GM18519 (cell line): Measurements from ENCODE around the gene IFITM1.
"Not testable (repeated sequence)": the region's sequence is repeated elsewhere in the genome, so short reads cannot be mapped to it uniquely, and the experiment has no call there.

Source experiments
- ATAC-seq: cut with Tn5 transposase; IDR thresholded peaks from one replicate; pipeline ENCODE4 v1.9.1; 2021; ENCODE audit warnings: mild to moderate bottlenecking, moderate library complexity; ENCODE audit not compliant: unreplicated experiment, low FRiP score

Gene IFITM1

GRCh38 chr11:282171-282570 lies 31.7 kb upstream of the IFITM1 start:
- ATAC-seq, result no peak

GRCh38 chr11:282630-283360 lies 31.0 kb upstream of the IFITM1 start:
- no peak for ATAC-seq

DNA sequence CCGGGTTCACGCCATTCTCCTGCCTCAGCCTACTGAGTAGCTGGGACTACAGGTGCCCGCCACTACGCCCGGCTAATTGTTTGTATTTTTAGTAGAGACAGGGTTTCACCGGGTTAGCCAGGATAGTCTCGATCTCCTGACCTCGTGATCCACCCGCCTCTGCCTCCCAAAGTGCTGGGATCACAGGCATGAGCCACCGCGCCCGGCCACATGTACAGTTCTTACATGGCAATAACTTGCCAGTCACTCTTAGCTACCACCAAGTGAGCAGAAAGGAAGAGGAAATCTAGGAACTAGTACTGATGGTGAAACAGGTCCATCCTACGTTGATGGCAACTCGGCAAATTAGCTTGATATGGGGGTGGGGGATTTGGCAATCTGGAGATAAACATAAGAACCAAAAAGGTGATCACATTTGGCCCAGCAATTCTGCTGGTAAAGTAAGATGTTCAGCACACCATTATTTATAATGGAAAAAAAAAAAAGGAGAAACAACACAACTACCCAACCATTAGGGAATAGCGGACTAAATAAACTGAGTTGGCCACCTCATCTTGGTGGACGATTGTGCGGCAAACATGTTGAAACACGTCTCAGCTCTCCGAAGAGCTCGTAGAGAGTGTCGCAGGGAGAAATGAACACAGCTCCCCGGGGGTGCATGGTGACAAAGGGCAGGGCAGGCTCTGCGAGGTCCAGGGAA lies 30.3 kb upstream of the IFITM1 start:
- no peak for ATAC-seq

- ATAC-seq, result no peak
These were observed 29.5 kb upstream of the IFITM1 start for GRCh38 chr11:284105-285020.

- ATAC-seq, result no peak
These were observed 28.6 kb upstream of the IFITM1 start for GRCh38 chr11:285021-285893.

GRCh38 chr11:285894-286220 lies 28.0 kb upstream of the IFITM1 start:
- no peak for ATAC-seq

DNA sequence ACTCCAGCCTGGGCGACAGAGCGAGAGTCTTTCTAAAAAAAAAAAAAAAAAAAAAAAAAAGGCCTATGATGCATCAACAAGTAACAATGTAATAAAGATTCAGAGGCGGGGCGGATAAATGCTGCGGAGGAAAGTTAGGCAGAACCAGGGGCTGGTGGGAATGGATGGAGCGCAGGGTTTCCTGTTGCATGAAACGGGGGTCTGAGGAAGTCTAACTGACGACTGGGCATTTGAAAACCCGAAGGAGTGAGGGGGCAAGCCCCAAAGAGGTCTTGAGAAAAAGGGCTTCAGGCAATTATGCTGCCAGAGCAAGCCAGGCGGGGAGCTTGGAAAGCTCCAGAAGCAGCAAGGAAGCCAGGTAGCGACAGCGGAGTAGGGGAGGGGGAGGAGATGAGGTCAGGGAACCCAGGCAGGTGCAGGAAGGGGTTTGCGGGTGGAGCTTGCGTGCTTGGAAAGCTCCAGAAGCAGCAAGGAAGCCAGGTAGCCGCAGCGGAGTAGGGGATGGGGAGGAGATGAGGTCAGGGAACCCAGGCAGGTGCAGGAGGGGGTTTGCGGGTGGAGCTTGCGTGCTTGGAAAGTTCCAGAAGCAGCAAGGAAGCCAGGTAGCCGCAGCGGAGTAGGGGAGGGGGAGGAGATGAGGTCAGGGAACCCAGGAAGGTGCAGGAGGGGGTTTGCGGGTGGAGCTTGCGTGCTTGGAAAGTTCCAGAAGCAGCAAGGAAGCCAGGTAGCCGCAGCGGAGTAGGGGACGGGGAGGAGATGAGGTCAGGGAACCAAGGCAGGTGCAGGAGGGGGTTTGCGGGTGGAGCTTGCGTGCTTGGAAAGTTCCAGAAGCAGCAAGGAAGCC lies 26.6 kb upstream of the IFITM1 start:
- not testable (repeated sequence) for ATAC-seq

- no peak for ATAC-seq
These were observed 25.9 kb upstream of the IFITM1 start for GRCh38 chr11:287821-288477.

DNA sequence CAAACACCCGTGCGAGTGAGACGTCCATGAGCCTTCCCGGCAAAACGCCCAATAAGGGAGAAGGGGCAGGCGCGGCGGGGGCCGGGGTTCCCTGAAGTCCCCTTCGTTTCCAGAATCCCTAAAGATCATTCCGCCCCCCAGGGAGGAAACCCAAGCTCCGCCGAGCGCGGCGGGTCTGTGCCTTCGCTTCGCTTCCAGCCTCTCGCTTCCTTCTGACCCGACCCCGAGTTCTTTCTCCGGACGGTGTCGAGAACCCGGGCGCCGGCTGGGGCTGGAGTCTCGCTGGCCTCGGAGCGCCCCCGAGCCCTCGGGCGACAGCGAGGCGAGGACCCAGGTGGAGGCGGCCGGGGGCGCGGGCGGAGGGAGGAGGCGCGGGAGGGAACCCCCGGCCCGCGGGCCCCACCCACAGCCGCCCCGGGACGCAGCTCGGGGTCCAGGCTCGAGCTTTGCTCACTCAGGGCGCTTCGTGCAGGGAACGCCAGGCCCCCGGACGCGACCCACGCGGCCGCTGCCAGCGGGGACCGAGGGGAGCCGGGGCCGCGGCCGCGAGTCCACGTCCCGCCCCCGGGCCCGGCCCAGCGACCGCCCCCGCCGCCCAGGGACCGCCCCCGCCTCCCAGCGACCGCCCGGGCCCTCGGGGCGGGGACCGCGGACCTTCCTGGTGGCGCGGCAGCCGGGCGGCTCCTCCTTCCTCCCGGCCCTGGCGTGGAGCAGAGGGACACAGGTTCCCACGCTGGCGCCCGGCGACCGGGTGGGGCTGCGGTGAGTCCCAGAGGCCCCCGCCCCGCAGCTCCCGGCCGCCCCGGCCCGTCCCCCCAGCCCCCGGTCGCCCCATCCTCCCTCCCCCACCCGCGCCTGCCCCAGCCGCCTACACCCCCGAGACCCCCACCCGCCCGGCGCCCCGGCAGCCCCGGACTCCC lies 25.1 kb upstream of the IFITM1 start, which contains the start of gene PGGHG:
Gene PGGHG (plus strand): TSS at position 649 of the 920 bp plus-strand sequence. CDS start 691 bp downstream, outside the sequence.
- no peak for ATAC-seq

- ATAC-seq, result no peak
These were observed 24.5 kb upstream of the IFITM1 start for GRCh38 chr11:289398-289711.

GRCh38 chr11:289712-290620 lies 23.9 kb upstream of the IFITM1 start:
- no peak for ATAC-seq

DNA sequence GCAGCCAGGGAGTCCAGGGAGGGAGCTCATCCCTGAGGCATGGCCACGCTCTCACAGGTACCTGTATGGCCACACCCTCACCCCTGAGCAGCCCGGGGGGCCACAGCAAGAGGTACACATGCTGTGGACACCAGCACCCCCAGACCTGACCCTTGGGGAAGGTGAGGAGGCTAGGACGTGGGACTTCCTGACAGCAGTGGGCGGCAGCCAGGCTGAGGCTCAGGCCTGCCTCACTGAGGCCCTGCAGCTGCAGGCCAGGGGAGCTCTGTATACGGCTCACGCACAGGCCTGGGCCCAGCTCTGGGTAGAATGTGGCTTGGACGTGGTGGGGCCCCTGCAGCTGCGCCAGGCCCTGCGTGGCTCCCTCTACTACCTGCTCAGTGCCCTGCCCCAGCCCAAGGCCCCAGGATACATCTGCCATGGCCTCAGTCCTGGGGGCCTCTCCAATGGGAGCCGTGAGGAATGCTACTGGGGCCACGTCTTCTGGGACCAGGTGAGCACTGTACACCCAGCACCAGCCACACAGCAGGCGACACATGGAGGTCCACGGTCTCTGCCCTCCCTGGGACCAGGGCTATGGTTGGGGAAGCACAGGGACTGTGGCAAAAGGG lies 23.1 kb upstream of the IFITM1 start:
- no peak for ATAC-seq

DNA sequence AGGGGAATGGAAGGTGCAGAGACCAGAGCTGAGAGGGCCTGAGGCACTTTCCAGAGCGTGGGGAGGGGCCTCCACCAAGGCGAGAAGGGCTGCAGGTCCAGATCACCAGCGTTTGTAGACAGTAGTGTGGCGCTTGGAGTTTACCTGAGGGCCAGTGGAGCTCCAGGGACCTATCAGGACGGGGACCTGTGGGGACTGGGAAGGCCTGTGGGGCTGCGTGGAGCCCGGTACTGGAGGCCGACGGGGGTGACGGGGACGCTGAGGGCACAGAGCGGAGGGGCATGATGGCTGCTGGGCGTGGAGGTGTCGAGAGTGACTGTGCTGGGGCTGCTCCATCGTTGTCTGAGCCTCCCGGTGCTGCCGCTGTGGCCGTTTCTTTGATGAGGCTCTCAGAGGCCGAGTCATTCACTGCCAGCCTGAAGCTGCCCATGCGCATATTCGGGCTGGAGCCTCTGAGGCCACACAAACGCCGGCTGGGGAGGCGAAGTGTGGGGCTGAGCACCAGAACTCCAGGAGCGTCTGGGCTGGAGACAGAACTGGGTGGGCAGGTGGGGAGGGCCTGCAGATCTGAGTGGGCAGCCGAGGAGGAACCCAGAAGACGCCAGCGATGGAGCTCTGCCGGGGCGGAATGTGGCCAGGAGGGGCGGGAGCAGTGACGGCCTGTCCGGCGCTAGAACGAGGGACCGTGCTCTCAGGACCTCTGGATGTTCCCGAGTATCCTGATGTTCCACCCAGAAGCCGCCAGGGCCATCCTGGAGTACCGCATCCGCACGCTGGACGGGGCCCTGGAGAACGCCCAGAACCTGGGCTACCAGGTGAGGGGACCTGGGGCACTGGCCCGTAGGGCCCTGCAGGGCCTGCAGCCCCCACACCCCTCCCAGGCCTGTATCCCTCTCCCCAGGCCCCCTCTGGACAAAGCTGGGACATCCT lies 22.3 kb upstream of the IFITM1 start:
- ATAC-seq, result no peak

- no peak for ATAC-seq
These were observed 21.4 kb upstream of the IFITM1 start for GRCh38 chr11:292211-293121.
